HG03571 (cell line): ENCODE measurements around the gene TMSB10.
"Not testable (repeated sequence)": the region's sequence is repeated elsewhere in the genome, so short reads cannot be mapped to it uniquely, and the experiment has no call there.

ENCODE experiments used
- ATAC-seq: cut with Tn5 transposase; IDR thresholded peaks from one replicate; pipeline ENCODE4 v1.9.1; 2021; ENCODE audit not compliant: unreplicated experiment

The TMSB10 gene

GRCh38 chr2:84900971-84901370 lies 4.5 kb upstream of the TMSB10 start:
- ATAC-seq: no peak

DNA sequence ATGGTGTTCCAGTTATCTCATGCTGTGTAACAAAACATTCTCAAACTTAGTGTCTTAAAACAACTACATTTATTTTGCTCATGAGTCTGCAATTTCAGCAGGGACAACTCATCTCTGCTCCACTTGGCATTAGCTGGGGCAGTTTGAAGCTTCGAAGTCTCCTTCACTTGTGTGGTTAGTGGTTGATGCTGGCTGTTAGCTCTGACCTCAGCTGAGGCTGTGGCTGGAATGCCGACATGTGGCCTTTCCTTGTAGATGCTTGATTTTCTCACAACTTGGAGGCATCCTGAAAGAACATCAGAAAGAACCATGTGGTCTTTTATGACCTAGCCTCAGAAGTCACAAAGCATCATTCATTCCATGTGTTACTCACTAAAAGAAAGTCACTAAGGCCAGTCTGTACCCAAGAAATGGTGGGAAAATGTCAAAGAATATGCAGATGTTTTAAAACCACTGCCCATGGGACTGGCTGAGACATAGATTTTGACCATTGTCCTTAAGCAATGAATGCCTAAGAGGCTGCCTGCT lies 3.8 kb upstream of the TMSB10 start:
- no peak for ATAC-seq

- ATAC-seq: no peak
Observed at GRCh38 chr2:84902526-84902925, 2.9 kb upstream of the TMSB10 start.

- ATAC-seq: no peak
Observed at GRCh38 chr2:84904151-84904550, 1.3 kb upstream of the TMSB10 start.

DNA sequence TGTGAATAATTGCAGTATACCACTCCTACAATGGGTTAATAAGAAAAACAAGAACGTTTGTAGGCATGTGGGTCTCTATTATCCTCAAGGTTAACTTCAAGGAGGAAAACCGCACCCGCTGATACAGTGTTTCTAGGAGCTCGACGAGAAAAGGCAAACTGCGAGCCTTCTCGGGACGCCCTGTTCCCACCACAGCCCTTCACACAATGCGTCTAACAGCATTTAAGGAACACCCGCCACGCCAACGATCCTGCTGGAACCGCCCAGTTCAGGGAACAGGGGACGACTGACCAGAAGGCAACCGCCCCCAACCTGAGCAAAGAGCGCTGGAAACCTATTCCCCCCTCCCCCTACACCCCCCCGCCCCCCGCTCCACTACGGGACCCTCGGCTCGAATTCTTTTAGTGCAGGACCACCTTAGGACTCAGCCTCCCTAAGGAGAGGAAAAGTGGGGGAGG lies 710 bp upstream of the TMSB10 start:
- ATAC-seq: no peak

DNA sequence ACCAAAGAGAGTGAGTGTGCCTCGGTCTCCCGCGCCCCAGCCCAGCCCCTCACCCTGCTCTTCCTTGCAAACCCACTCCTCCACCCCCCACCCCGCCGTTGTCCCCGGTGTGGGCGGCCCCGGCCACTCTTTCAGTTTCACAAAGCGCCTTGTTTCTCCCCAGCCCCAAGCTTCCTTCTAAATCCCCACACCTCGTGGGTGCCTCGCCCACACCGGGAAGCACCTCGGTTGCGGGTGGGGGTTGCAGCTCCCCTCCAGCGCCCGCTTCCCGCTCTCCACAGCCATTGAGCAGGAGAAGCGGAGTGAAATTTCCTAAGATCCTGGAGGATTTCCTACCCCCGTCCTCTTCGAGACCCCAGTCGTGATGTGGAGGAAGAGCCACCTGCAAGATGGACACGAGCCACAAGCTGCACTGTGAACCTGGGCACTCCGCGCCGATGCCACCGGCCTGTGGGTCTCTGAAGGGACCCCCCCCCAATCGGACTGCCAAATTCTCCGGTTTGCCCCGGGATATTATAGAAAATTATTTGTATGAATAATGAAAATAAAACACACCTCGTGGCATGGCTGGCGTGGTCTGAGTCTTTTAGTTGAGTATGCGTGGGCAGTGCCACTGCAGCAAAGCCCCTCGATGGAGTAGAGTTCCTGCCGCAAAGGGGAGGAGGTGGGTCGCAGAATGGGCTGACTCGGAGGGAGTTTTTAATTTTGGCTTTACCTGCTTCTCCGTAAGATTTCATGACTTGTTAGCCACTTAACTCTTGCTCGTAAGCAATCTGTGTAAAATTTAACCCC lies 848 bp downstream of the TMSB10 start:
- peak; percentile 20 for ATAC-seq

DNA sequence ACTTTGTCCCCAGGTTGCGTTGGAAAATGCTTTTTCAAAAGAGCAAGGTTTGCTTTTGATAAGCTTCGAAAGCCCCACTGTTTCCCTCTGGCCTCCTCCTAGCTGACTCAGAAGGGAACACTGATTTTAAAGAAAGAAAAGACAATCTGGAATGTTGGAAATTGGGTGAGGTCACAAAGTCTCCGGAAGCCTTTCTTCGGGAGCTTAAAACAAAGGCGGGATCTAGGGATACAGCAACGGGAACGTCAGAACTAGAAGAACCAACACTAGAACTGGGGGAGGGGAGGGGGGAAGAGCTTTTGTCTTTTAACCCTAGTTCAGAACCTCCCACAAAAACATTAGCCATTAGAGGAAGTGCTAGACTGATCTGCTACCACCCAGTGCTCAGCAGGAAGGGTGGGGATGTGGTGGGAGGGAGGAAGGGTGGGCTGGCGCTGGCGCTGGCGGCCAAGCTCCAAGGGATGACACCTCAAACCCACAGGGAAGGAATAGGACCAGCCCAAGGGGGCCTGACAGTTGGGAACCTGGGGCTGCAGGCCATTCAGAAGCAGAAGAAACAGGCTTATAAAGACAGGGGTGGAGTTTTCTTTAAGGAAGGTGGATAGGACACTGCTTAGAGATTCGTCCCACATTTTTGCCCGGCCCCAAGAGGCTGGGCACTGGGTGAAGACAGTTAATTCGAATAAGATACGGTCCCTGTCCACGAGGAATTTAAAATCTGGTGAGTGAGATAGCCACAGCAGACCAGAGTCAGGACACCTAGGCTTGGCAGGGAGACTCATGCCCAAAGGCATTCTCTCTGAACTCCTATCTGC lies 1.7 kb downstream of the TMSB10 start:
- no peak for ATAC-seq

- no peak for ATAC-seq
Observed at GRCh38 chr2:84908948-84909713, 3.7 kb downstream of the TMSB10 start.

DNA sequence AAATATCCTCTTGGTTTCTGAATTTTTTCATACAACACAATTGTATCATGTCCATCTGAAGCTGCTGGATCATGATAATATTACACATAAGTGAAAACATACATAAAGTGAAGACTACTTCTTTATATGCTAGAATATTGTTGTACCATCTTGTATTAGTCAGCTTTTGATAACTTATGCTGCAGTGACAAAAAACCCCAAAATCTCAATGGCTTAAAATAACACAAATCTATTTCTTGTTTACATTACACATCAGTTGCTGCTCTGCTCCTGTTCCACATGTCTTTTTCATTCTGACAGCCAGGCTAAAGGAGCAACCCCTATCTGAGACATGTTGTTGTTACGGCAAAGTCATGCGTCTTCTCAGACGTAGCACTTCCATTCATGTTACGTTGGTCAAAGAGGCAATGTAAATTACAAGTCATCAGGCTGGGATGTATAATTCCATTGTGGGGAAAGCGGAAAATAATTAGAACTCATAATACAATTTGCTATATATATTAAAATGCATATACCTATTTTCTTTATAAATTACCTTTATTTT lies 5.8 kb downstream of the TMSB10 start:
- no peak for ATAC-seq

GRCh38 chr2:84912984-84913383 lies 7.5 kb downstream of the TMSB10 start:
- ATAC-seq: no peak

DNA sequence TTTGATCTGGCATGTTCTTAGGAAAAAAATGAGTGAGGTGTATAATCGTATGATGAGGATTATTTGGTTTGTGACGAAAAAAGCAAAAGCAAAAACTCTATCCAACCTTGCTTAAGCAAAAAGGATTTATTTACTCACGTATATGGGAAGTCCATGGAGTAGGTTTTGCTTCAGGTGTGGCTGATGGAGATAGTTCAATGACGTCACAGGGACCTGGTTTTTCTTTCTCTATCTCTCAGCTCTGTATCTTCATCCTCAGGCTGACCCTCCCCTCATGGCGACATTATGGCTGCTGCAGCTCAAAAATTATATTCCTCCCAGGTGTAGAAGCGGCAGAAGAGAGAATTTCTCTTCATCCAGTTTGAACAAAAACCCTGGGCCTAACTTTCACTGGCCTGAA lies 8.9 kb downstream of the TMSB10 start:
- ATAC-seq: no peak

- ATAC-seq: not testable (repeated sequence)
Observed at GRCh38 chr2:84915675-84916074, 10.2 kb downstream of the TMSB10 start.

DNA sequence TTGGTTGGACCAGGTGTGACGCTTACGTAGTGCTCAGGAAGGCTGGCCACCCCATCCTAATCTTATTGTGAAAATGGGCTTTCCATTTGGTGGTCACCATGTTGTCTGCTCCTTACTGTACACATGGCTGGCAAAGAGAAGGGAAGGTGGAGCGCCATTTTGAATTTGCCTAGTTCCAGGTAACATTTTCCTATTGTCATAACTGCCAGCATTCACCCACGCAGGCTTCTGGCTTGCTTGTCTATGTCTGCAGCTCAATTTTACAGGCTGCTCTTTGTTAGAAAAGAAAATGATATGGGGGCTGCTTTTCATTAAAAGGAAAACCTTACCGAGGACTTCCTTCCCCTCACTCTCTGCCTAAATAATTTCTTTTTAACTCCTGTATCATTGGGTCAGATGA lies 12.4 kb downstream of the TMSB10 start:
- not testable (repeated sequence) for ATAC-seq

GRCh38 chr2:84918430-84918829 lies 13.0 kb downstream of the TMSB10 start:
- no peak for ATAC-seq

- peak; percentile 41 for ATAC-seq
Observed at GRCh38 chr2:84919885-84920580, 14.6 kb downstream of the TMSB10 start.

- no peak for ATAC-seq
Observed at GRCh38 chr2:84923009-84923408, 17.6 kb downstream of the TMSB10 start.

DNA sequence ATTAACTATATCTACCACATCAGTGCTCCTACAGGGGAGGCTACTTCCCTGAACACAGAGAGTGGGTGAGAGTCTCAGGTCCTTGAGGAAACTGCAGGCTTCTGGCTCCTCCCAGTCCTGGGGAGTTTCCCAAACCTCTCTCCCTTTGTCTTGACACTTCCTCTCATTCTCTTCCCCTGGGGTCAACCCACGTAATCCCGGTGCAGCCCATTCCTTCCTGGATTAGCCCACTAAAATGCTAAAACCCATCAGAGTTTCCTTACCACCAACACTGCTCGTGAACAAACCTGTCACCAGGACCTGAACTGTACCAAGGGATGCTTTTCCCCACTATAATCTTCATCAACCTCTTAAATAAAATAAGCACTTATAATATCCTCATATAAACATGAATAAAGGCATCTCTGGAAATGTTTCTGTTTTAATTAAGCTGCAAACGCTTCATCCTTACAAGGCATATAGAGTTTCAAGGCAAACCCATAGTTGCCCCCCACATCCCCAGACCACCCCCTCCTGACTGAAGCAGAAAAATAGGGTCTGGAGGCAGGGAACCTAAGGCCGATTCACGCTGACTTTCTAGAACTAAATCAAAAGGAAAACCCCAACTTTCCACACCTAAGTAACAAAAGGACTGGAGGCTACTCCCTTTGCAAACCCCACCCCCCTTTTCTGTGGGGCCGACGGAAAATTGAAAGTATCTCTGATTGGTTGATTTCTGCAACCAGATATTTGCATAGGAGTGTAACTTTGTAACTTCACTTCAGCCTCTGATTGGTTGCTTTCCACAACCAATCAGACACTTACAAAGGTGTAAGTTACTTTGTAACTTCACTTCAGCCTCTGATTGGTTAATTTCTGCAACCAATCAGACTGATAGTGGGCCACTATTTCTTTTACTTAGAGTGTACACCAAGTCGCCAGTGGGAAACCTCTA lies 19.0 kb downstream of the TMSB10 start:
- no peak for ATAC-seq

DNA sequence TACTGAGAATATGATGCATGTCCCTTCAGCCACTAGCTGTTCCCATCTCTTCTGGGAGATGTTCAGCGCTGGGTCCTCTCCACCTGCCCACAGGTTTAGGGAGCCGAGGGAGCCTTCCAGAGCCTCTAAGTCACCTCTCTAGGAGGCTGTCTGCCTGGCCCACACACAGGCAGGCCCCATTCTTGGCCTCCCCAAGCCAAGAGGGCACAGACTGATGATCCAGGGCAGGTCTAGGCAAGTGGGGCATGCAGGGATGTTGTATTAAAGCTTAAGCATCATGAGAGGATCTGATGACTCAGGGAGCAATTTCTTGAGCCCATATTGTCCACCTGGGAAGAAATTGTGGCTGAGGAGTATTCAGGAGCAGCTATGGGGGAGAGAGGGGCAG lies 19.9 kb downstream of the TMSB10 start:
- ATAC-seq: peak; percentile 1

- ATAC-seq: peak; percentile 79
Observed at GRCh38 chr2:84925724-84926376, 20.4 kb downstream of the TMSB10 start.
